GM13977 (cell line): ENCODE data around the gene ATP5F1D.

Experiments used
- DNase-seq: peaks from one replicate; pipeline ENCODE4 v3.0.0; 2012; ENCODE audit warnings: low spot score
- CTCF ChIP-seq: IDR thresholded peaks from 2 replicates; pipeline ENCODE4 v1.5.1; 2012; ENCODE audit warnings: mild to moderate bottlenecking, control low read depth; ENCODE audit not compliant: insufficient read depth; ENCODE audit errors: extremely low read depth, missing control alignments
- in situ Hi-C: fragments of 300-500 bp; cut with MboI; formaldehyde crosslinking; loops from one replicate; pipeline ENCODE4 v1.12.0; 2022; ENCODE audit warnings: low sequenced_read_pairs, low pct_unique_long_range_greater_than_20kb, mixed read lengths, inconsistent platforms; ENCODE audit not compliant: unreplicated experiment

Gene ATP5F1D

GRCh38 chr19:1288833-1289685 lies 47.5 kb downstream of the ATP5F1D start:
- TF ChIP-seq CTCF: no peak
- DNase-seq: no peak
- in situ Hi-C loops: loop anchor here (25.0 kb wide), 1 partner anchor 98 kb away; the partner anchor contains the start of gene NDUFS7

- DNase-seq: no peak
- in situ Hi-C loops: loop anchor here (25.0 kb wide), 1 partner anchor 98 kb away; the partner anchor contains the start of gene NDUFS7
- TF ChIP-seq CTCF: no peak
These were observed 48.1 kb downstream of the ATP5F1D start for GRCh38 chr19:1289686-1290025.

- no peak for TF ChIP-seq CTCF
These were observed 48.7 kb downstream of the ATP5F1D start for GRCh38 chr19:1290196-1290702.

GRCh38 chr19:1290703-1291651 lies 49.4 kb downstream of the ATP5F1D start:
- TF ChIP-seq CTCF: no peak
- DNase-seq: no peak
- in situ Hi-C loops: loop anchor here (25.0 kb wide), 1 partner anchor 96 kb away; the partner anchor contains the start of gene NDUFS7

More at GRCh38 chr19:1290196-1290702, 48.7 kb downstream of the ATP5F1D start:
- no peak for DNase-seq
- in situ Hi-C loops: loop anchor here (25.0 kb wide), 1 partner anchor 97 kb away; the partner anchor contains the start of gene NDUFS7

- TF ChIP-seq CTCF: no peak
- in situ Hi-C loops: loop anchor here (25.0 kb wide), 1 partner anchor 95 kb away; the partner anchor contains the start of gene NDUFS7
- DNase-seq: peak; percentile 82
These were observed 50.3 kb downstream of the ATP5F1D start for GRCh38 chr19:1291761-1292418.
